GM12864 (cell line): ENCODE measurements around the gene SNRNP25.

Experiments
- DNase-seq: peaks from one replicate; pipeline ENCODE4 v3.0.0-alpha.2; 2011; ENCODE audit warnings: low read depth
- H3K4me3 ChIP-seq: 2 replicates; pipeline ENCODE4 v1.5.1; 2011; ENCODE audit warnings: mild to moderate bottlenecking, low read depth, low read length, control low read depth
- CTCF ChIP-seq: IDR thresholded peaks from 2 replicates; pipeline ENCODE4 v1.5.1; 2011; ENCODE audit warnings: low read depth, mild to moderate bottlenecking, moderate library complexity, low read length, control low read depth, inconsistent platforms; ENCODE audit errors: missing control alignments

SNRNP25 gene

DNA sequence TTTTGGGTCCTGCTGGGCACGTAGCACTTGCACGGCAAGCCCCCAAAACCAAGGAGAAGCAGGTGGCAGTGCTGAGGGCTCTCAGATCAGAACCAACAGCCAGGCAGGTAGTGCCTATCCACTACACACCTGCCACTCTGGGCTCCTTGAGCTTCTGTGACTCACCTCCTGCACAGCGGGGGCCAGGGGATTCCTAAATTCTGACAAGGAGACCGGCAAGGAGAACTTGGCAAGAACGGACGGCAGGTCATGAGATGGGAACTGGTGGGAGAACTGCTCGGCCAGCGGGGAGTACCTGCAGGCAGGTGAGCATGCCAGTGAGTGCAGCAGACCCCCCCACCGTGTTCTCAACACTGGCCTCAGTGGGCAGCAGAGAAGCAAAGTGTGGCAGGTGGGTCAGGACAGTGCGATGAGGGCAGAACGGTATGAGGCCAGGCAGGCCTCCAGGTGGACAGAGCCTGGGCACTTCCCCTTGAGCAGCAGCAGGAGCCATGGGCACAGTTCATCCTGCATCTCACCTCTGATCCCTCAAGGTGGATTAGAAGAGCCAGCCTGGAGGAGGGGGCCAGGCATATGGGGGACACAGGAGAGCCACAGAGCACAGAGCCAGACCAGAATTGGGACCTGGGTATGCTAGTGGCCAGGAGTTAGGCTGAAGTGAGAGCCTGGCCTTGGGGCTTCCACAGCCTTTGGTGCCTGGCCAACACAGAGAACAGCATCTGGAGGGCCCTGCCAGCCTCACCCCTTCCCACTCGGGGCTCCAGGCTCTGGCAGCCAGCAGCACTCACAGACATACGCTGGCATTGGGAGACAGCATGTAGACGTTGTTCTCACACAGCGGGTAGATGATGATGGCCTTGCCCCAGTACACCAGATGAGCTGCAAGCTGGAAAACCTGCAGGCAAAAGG, 39.1 kb downstream of the SNRNP25 start:
- no peak for DNase-seq
- no peak overlapping the region for H3K4me3 ChIP-seq
- TF ChIP-seq CTCF: no peak

DNA sequence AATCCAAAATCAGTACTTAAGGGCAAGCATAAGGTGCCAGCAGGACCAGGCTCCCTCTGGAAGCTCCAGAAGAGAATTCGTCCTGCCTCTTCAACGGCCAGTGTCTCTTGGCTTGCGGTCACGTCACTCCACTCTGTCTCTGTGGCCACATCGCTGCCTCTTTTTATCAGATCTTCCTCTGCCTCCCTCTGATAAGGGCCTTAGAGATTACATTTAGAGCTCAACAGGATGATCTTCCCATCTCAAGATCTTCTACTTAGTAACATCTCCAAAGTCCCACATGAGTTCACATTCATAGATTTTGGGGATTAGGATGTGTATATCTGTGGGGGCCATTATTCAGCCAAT, 41.3 kb downstream of the SNRNP25 start:
- DNase-seq: no peak
- TF ChIP-seq CTCF: no peak
- H3K4me3 ChIP-seq: no peak overlapping the region

- no peak for DNase-seq
- peak; percentile 100 for TF ChIP-seq CTCF
- H3K4me3 ChIP-seq: no peak overlapping the region
These were observed 43.3 kb downstream of the SNRNP25 start for GRCh38 chr16:96935-97381.

DNA sequence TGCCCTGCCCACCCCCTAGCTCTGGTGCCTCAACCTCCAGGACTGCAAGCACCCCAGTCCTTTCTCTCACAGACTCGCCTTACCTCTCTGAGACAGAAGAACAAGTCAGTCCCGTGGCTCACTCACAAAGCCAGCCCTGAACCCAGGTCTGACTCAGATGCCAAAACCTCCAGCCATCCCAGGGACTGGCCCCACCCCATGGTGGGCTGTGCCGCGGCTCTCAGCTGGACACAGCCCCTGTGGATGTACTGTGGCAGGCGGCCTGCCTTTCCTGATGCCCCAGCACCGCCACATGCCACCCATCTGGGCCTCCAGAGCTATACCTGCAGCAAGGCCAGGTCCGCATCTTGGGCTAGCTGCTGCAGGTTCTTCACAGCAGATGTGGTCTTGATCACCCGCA, 44.2 kb downstream of the SNRNP25 start:
- DNase-seq: no peak
- no peak overlapping the region for H3K4me3 ChIP-seq

DNA sequence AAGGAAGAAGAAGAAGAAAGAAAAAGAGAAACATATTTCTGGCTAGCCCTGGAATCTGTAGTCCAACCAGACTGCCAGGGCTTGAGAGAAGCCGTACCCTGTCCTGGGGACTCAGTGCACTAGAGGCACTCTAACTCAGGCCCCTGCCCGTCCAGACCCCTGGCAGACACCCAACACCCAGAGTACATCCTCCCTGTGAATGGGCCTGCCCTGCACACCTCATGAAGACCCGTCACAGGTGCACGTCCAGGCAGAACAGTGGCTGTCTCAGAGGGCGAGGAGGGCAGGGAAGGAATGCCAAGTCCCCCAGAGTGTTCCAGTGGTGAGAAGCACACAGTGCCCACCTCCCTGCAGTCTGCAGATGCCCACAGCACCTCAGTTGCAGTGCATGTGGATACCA, 47.4 kb downstream of the SNRNP25 start:
- no peak overlapping the region for H3K4me3 ChIP-seq
- DNase-seq: no peak
- no peak for TF ChIP-seq CTCF

More for the DNA sequence above, 44.2 kb downstream of the SNRNP25 start:
- TF ChIP-seq CTCF: no peak

DNA sequence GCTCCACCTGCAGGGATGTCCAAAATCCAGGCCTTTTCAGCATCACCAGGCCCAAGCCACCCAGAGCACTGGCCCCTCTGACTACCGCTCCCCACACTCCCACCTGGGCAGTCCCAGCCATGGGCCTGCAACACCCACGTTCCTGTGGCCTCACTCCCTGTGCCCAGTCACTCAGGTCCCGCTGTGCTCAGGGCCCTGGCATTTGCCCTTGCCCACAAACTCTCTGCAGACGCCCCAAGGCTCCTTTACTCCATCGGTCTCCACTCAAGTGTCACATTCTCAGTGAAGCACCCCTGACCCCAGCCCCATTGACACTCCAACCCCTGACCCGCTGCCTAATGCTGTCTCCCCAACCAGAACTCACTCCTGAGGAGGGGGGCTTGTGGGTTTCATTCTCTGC, 48.0 kb downstream of the SNRNP25 start:
- no peak overlapping the region for H3K4me3 ChIP-seq
- DNase-seq: no peak
- TF ChIP-seq CTCF: no peak
